ENCODE measurements around the gene FAM89B.

GRCh38 chr11:65593518-65594414 lies 21.4 kb downstream of the FAM89B start:
- TF ChIP-seq, protein P1, sequence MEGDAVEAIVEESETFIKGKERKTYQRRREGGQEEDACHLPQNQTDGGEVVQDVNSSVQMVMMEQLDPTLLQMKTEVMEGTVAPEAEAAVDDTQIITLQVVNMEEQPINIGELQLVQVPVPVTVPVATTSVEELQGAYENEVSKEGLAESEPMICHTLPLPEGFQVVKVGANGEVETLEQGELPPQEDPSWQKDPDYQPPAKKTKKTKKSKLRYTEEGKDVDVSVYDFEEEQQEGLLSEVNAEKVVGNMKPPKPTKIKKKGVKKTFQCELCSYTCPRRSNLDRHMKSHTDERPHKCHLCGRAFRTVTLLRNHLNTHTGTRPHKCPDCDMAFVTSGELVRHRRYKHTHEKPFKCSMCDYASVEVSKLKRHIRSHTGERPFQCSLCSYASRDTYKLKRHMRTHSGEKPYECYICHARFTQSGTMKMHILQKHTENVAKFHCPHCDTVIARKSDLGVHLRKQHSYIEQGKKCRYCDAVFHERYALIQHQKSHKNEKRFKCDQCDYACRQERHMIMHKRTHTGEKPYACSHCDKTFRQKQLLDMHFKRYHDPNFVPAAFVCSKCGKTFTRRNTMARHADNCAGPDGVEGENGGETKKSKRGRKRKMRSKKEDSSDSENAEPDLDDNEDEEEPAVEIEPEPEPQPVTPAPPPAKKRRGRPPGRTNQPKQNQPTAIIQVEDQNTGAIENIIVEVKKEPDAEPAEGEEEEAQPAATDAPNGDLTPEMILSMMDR (IDR thresholded peaks at IDR 0.05), result peak; percentile 74
- no peak for TF ChIP-seq EZH2 (IDR thresholded peaks at IDR 0.05; ENCODE audit: borderline replicate concordance, insufficient read depth, low read depth, low read length, poor library complexity, severe bottlenecking)
